Omental fat pad (tissue), 4 donors: Measurements from ENCODE around the gene ZNF524. TPM values are rescaled to one million over a fixed set of nuclear protein-coding genes. Genes with fewer than 3 reads are reported as not detected.

Source experiments
- ATAC-seq: fragments of 150-250 bp; one replicate; pipeline ENCODE4 v1.9.1; 2016; ENCODE audit warnings: mild to moderate bottlenecking, moderate library complexity; ENCODE audit not compliant: low FRiP score
- DNase-seq: peaks from one replicate; pipeline ENCODE4 v3.0.0-alpha.2; 2019; ENCODE audit warnings: low spot score
- total RNA-seq, 4 donors: library from RNA; depleted of rRNA; stranded (reverse); fragments of >200 nt; gene quantifications; one replicate each; pipeline ENCODE4 v1.1.0, GENCODE V29; 2016
- TF ChIP-seq, protein P1 (sequence below), 3 donors: fragments of 450-650 bp; IDR thresholded peaks; one replicate each; pipeline ENCODE4 v1.5.1; 2016 to 2017; ENCODE audit warnings: antibody characterized with exemption in 3 of 3, mild to moderate bottlenecking in 3 of 3, moderate library complexity in 2 of 3

Gene ZNF524
- total RNA-seq, 4 donors from 2014 or later = 15.6 to 27.5 (median 17.4) TPM

DNA sequence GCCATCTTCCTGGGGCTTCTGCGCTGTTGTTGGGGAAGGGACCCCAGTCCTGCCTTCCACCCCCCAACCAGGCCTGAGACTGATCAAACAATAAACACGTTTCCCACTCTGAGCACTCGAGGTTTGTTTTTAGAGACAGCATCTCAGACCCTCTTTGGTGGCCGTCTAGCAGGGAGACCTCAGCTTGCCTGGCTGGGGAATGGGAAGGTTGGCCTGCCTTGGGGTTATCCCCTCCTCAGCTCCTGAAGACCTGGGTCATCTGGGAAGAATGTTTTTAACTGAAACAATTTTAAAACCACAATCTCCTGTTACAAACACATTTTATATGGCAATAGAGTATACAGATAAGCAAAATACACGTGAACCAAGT is 45.4 kb downstream of the ZNF524 start:
- no peak for ATAC-seq

DNA sequence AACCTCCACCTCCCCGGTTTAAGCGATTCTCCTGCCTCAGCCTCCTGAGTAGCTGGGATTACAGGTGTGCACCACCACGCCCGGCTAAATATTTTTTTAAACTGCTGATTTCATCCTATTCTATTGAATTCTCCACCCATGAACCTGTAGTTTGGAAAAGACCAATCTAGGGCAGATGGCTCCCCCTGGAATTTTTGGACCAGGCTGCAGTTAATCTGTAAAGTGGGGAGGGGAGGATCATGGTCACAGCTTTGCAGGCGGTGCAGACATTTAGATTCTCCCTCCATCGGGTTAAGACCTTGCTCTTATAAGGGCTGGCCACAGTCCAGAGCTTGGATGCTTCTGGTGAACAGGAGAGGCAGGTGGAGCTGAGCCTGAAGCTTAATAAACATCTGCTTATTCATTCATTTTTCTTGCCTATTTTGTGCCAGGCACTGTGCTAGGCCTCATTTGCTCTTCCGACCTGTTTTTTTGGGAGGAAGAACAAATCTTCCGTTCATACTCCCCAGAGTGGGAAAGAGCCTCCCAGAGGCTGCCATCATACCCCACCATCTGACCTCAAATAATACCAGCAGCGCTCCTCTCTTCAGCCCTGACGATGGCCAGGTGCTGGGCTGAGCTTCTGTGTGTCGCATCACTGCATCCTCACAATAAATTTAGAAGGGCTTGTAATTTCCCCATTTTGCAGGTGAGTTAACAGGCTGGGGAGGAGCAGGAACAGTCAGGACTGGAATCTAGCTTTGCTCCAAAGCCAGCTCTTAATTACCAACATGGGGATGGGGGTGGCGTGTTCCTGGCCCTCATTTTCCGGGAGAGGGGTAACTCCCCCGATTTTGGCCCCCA is 47.0 kb downstream of the ZNF524 start:
- DNase-seq (no peak), ATAC-seq (no peak)
- TF ChIP-seq, protein P1, sequence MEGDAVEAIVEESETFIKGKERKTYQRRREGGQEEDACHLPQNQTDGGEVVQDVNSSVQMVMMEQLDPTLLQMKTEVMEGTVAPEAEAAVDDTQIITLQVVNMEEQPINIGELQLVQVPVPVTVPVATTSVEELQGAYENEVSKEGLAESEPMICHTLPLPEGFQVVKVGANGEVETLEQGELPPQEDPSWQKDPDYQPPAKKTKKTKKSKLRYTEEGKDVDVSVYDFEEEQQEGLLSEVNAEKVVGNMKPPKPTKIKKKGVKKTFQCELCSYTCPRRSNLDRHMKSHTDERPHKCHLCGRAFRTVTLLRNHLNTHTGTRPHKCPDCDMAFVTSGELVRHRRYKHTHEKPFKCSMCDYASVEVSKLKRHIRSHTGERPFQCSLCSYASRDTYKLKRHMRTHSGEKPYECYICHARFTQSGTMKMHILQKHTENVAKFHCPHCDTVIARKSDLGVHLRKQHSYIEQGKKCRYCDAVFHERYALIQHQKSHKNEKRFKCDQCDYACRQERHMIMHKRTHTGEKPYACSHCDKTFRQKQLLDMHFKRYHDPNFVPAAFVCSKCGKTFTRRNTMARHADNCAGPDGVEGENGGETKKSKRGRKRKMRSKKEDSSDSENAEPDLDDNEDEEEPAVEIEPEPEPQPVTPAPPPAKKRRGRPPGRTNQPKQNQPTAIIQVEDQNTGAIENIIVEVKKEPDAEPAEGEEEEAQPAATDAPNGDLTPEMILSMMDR (IDR thresholded peaks at IDR 0.05) = no peak

More for the DNA sequence above, 45.4 kb downstream of the ZNF524 start:
- no peak for DNase-seq
- TF ChIP-seq, protein P1 (IDR thresholded peaks at IDR 0.05) = no peak

DNA sequence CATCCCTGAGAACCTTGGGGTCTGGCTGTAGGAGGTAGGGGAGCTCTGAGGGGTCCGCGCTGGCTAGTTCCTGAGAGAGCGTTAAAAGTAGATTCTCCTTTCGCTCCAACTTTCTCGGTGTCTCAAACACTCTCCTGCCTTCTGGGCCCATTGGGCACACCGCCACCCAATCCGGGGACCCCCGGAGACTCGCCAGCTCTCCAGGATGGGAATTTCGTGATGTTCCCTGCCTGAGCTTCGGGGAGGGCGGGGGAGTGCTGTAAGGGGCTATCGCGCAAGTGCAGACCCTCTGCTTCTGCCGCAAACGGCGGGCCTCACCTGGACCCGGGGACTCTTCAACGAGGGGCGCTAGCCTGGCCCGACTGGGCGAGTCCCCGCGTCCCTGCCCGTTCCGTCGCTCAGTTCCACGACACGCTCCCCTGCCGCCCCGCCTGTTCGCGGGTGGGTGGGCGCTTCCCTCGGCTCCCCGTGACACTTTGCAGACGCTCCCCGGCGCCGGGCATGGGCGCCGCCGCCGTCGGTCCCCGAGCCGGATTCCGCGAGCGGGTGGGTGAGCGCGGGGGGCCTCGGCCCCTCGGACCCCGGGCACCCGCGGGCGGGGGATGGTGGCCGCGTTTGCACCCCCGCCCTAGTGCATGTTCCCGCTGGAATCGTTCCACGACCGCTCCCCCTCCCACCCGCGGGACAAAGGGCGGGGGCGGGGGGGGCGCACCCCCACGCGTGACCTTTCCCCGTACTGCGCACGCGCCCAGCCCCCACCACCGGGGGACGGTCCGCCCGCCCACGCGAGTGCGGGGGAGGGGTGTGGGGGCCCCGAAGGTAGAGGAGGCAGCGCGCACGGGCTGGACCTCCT is 47.9 kb downstream of the ZNF524 start, which contains the start of gene CCDC106:
TSS of gene CCDC106 (plus strand) at position 481 of the 853 bp plus-strand sequence. CDS start 835 bp downstream, outside the sequence.
- ATAC-seq (peak; percentile 26), DNase-seq (no peak)
- TF ChIP-seq, protein P1 (IDR thresholded peaks at IDR 0.05) = no peak

DNA sequence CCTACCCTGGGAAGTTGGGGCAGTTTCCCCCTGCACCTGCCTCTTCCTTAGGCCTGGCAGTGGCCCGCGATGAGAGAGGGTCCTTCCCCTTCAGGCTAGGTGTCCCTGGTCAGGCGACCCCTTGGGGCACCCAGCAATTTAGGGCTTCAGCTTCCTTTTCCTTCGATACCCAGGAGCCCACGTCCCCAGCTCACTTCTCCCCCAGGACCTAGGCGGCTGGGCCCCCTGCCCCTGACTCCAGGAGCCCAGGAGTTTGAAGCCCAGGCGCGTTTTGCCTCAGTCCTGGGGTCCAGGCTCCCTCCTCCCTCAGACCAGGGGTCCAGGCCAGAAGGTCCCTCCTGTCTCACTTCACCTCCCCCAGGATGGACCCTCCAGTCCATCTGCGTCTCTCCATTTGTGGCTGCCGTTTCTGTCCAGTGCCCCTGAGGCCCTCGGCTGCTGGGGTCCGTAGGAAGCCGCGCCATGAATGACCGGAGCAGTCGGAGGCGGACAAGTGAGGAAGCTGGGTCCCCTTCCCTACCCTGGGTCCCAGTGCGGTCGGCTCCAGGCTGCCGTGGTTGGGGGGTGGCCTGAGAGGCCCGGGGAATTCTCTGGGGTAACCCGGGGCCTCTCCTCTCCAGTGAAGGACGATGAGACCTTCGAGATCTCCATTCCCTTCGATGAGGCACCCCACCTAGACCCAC is 48.6 kb downstream of the ZNF524 start:
- TF ChIP-seq, protein P1 (IDR thresholded peaks at IDR 0.05) = no peak
- ATAC-seq = no peak
- DNase-seq = no peak

DNA sequence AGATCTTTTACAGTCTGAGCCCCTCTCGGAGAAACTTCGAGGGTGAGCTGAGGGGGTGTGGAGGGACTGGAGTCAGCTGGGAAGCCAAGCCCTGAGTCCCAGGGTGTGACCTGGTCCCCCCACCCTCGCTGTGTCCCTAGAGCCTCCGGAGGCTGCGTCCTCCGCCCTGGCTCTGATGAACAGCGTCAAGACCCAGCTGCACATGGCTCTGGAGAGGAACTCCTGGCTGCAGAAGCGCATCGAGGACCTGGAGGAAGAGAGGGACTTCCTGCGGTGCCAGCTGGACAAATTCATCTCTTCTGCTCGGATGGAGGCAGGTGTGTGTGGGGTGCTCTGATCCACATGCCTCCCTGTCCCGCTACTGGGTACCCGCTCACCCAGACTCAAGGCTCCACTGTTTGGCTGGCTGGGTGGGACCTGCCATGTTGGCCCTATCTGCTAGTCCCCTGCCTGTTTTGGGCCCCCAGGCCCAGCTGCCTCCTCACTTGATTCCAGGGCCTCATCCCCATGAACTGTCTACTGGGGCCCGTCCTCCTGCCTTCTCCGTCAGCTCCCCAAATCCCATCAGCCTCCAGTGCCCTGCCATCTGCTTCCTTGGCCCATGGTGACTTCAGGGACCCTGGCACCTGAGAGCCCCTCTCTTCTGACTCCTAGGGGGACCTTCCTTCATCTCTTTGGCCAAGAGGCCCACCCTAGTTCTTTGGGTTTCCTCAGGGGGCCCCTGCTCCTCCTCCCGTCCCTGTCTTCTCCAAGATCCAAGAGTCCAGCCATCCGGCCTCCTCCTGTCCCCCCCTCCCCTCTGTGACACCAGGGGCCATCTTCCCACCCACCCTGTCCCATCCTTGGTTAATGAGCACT is 49.4 kb downstream of the ZNF524 start:
- no peak for DNase-seq
- TF ChIP-seq, protein P1 (IDR thresholded peaks at IDR 0.05) = no peak
- no peak for ATAC-seq

DNA sequence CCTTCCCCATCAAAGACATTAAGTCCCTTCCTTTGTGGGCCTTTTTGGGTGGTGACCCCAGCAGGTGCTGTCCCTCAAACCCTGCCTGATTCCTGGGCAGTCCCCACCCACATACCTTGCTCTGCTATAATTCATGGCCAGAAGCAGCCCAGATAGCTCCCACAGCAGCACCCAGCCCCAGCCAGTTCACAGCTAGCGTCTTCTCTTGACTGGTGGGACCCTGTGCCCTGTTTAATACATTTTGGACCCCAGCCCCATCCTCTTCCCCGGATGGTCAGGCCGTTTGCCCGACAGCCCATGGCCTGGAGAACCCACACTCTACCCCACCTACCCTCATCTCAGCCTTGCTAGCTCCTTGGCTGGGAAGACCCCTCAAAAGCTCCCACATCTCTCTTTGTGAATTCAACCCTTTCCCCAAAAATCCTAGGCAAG is 50.1 kb downstream of the ZNF524 start:
- TF ChIP-seq, protein P1 (IDR thresholded peaks at IDR 0.05) = no peak
- no peak for DNase-seq

More for the DNA sequence above, 50.1 kb downstream of the ZNF524 start:
- ATAC-seq = no peak
